Forelimb muscle (tissue), 1 donor: ENCODE results near the gene CXCL17. TPM values are rescaled to one million over a fixed set of nuclear protein-coding genes. Genes with fewer than 3 reads are reported as not detected.
"Not testable (repeated sequence)": the region's sequence is repeated elsewhere in the genome, so short reads cannot be mapped to it uniquely, and the experiment has no call there.

Experiments
- DNase-seq: peaks from one replicate; pipeline ENCODE4 v3.0.0-alpha.2; 2013; ENCODE audit warnings: low read depth
- polyA plus RNA-seq: library from polyadenylated mRNA; unstranded; fragments of 120-200 nt; gene quantifications from one replicate; pipeline ENCODE4 v1.2.1, GENCODE V29; 2013; ENCODE audit not compliant: insufficient read length

The CXCL17 gene
- polyA plus RNA-seq, 1 donor = not detected

GRCh38 chr19:42466521-42467182 is 23.9 kb upstream of the CXCL17 start:
- DNase-seq = no peak

GRCh38 chr19:42465827-42466280 is 23.1 kb upstream of the CXCL17 start:
- no peak for DNase-seq

GRCh38 chr19:42461700-42462324 is 19.1 kb upstream of the CXCL17 start:
- DNase-seq = no peak

GRCh38 chr19:42461231-42461630 is 18.5 kb upstream of the CXCL17 start:
- DNase-seq = not testable (repeated sequence)

- DNase-seq = no peak
These were observed 17.2 kb upstream of the CXCL17 start for GRCh38 chr19:42459926-42460325.

- no peak for DNase-seq
These were observed 12.9 kb upstream of the CXCL17 start for GRCh38 chr19:42455621-42456081.

- no peak for DNase-seq
These were observed 12.3 kb upstream of the CXCL17 start for GRCh38 chr19:42455086-42455485.

GRCh38 chr19:42452590-42452989 is 9.8 kb upstream of the CXCL17 start:
- DNase-seq = no peak

- DNase-seq = peak; percentile 60
These were observed 7.7 kb upstream of the CXCL17 start for GRCh38 chr19:42450314-42450934.

GRCh38 chr19:42448306-42448705 is 5.6 kb upstream of the CXCL17 start:
- not testable (repeated sequence) for DNase-seq

- no peak for DNase-seq
These were observed 3.2 kb upstream of the CXCL17 start for GRCh38 chr19:42445948-42446347.

GRCh38 chr19:42443944-42444398 is 1.2 kb upstream of the CXCL17 start:
- DNase-seq = no peak

- DNase-seq = no peak
These were observed 1.7 kb downstream of the CXCL17 start for GRCh38 chr19:42441049-42441445.

- no peak for DNase-seq
These were observed 2.2 kb downstream of the CXCL17 start for GRCh38 chr19:42440357-42441048.

GRCh38 chr19:42436006-42436405 is 6.7 kb downstream of the CXCL17 start:
- DNase-seq = no peak

GRCh38 chr19:42435316-42435715 is 7.4 kb downstream of the CXCL17 start:
- DNase-seq = no peak

GRCh38 chr19:42433503-42434260 is 9.1 kb downstream of the CXCL17 start:
- DNase-seq = peak; percentile 17

- DNase-seq = no peak
These were observed 11.3 kb downstream of the CXCL17 start for GRCh38 chr19:42431486-42431885.

GRCh38 chr19:42428676-42429075 is 14.1 kb downstream of the CXCL17 start:
- DNase-seq = no peak

- no peak for DNase-seq
These were observed 15.4 kb downstream of the CXCL17 start, which contains the start of gene LIPE for GRCh38 chr19:42427313-42427712. LIPE (minus strand) TSS chr19:42427388; CDS start chr19:42427149, 239 bp downstream.

GRCh38 chr19:42426643-42427042 is 16.1 kb downstream of the CXCL17 start:
- no peak for DNase-seq
